A549 treated with dexamethasone at 1 μM for 4 hours (cell line): ENCODE results near the gene ING5. TPM values are rescaled to one million over a fixed set of nuclear protein-coding genes. Genes with fewer than 3 reads are reported as not detected.

Experiments used
- total RNA-seq: library from RNA; stranded (reverse); fragments of 200-300 nt; extraction: Qiagen RNA extraction; gene quantifications from 5 replicates; pipeline ENCODE4 v1.2.3, GENCODE V29; 2022

Gene ING5
- total RNA-seq: 21.3 to 26.7 TPM (median 23.5 TPM) in 5 replicates

GRCh38 chr2:241701399-241702154, at the start of gene ING5:
ING5 (plus strand) TSS chr2:241702039; CDS start chr2:241702066, 27 bp downstream.

GRCh38 chr2:241686650-241687425, 15.0 kb upstream of the ING5 start, which contains the start of gene DTYMK:
DTYMK (minus strand) TSS chr2:241686815; CDS start chr2:241686783, 32 bp downstream.

GRCh38 chr2:241734467-241735208, 32.8 kb downstream of the ING5 start, which contains the start of gene D2HGDH:
D2HGDH (plus strand) TSS chr2:241734630; CDS start chr2:241735225, 595 bp downstream.

DNA sequence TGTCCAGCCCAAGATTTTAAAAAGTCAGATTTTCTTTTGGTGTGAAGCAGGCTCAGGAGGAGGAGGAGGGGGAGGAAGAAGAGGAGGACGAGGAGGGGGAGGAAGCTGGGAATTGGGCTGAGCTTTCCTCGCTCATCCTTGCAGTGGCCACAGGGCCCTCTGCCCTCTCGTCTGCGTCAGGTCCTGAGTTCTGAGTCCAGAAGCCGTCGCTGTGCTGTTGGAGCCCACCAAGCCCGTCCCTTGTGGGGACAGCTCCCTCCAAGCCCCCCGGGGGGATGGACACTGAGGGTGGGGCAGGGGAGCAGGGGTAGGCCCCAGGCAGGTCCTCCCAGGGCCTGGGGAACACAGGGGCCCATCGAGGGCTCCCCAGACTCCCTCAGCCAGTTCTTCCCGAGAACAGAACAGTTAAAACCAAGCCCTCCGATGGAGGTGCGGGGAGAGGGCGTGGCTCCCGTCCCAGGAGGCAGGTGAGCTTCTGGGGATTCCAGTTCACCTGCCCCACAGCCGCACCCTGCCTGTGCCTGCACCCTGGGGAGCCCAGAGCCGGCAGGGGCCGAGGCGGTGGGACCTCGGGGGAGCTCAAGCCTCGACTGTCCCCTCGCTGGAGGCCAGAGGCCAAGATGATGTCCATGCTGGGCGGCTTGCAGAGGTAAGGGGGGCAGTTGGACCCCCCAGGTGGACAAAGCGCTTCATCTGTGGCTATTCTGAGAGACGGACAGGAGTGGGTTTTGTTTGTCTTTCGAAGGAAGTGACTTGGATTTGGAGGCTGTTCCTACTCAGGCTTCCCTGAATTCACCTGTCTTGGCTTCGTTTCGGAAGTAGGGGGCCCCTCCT, 74.7 kb downstream of the ING5 start, which contains the start of gene GAL3ST2:
Gene GAL3ST2, plus strand, starts transcription at position 487 of the 834 bp plus-strand sequence. Its CDS starts 134 bp downstream, at position 621.

Other genes with a start within 250 kb of the ING5 start
- gene STK25, start 193.5 kb upstream of the ING5 start, total RNA-seq: 81.1 to 126 TPM (median 115 TPM) in 5 replicates
- gene BOK, start 143.3 kb upstream of the ING5 start, total RNA-seq: 27.5 to 36.8 TPM (median 32.0 TPM) in 5 replicates
- 61.5 to 88.4 TPM (median 82.3 TPM) in 5 replicates for gene THAP4, start 64.9 kb upstream of the ING5 start, total RNA-seq
- 46.5 to 61.0 TPM (median 51.5 TPM) in 5 replicates for gene ATG4B, start 64.3 kb upstream of the ING5 start, total RNA-seq
- gene DTYMK, start 15.2 kb upstream of the ING5 start, total RNA-seq: 111 to 129 TPM (median 113 TPM) in 5 replicates
- gene D2HGDH, start 32.6 kb downstream of the ING5 start, total RNA-seq: 5.1 to 10.6 TPM (median 8.5 TPM) in 5 replicates
- 0.15 to 0.27 TPM (median 0.25 TPM) in 5 replicates for gene GAL3ST2, start 74.8 kb downstream of the ING5 start, total RNA-seq
- 0.25 to 0.34 TPM (median 0.27 TPM) in 4 of 5 replicates, not detected in the other for gene NEU4, start 107.2 kb downstream of the ING5 start, total RNA-seq
- 0.03 TPM in 1 of 5 replicates, not detected in the others for gene PDCD1, start 156.9 kb downstream of the ING5 start, total RNA-seq
- gene RTP5, start 167.7 kb downstream of the ING5 start, total RNA-seq: not detected in 5 replicates